Common myeloid progenitor, CD34-positive (primary cell): Measurements from ENCODE around the gene EEFSEC.

Source experiments
- CTCF ChIA-PET: fragments of 350-600 bp; sonication (Branson Sonifier 250); formaldehyde crosslinking; loops from one replicate; lab custom pipeline; 2021; ENCODE audit warnings: antibody characterized with exemption; lab: Charles Lee
- POLR2A ChIA-PET: fragments of 350-600 bp; sonication (Branson Sonifier 250); formaldehyde crosslinking; loops from one replicate; lab custom pipeline; 2021; ENCODE audit warnings: antibody characterized with exemption; lab: Charles Lee
- DNase-seq, 3 donors: peaks; one replicate each; pipeline versions ENCODE4 v3.0.0 to v3.0.0-alpha.2; 2013
- H3K27ac ChIP-seq, 2 experiments: 1 replicate in 1 of 2; 2 replicates in 1 of 2; pipeline ENCODE4 v1.7.0; 2013; ENCODE audit warnings: inconsistent platforms in 2 of 2, low read length in 2 of 2, mild to moderate bottlenecking in 2 of 2, low read depth in 1 of 2, moderate library complexity in 1 of 2; ENCODE audit not compliant: severe bottlenecking in 2 of 2, insufficient read depth in 1 of 2, poor library complexity in 1 of 2
- H3K27me3 ChIP-seq, 5 experiments: replicated peaks in 2 of 5; 1 replicate in 3 of 5; 2 replicates in 2 of 5; pipeline versions ENCODE4 v1.6.1 to v1.7.0; 2013; ENCODE audit warnings: low read length in 4 of 5, mild to moderate bottlenecking in 2 of 5, moderate library complexity in 2 of 5, inconsistent platforms in 1 of 5; ENCODE audit not compliant: insufficient read depth in 5 of 5, control insufficient read depth in 4 of 5
- H3K36me3 ChIP-seq, 4 experiments: 1 replicate in 2 of 4; 2 replicates in 2 of 4; pipeline versions ENCODE4 v1.6.1 to v1.7.0; 2013; ENCODE audit warnings: low read length in 3 of 4, control low read depth in 1 of 4, mild to moderate bottlenecking in 1 of 4; ENCODE audit not compliant: control insufficient read depth in 4 of 4, insufficient read depth in 4 of 4
- H3K4me1 ChIP-seq, 4 experiments: 1 replicate in 3 of 4; 2 replicates in 1 of 4; pipeline versions ENCODE4 v1.6.1 to v1.7.1; 2013; ENCODE audit warnings: low read length in 3 of 4, mild to moderate bottlenecking in 3 of 4, control low read depth in 1 of 4, inconsistent platforms in 1 of 4, moderate library complexity in 1 of 4; ENCODE audit not compliant: control insufficient read depth in 4 of 4, insufficient read depth in 4 of 4; ENCODE audit errors: control extremely low read depth in 1 of 4
- H3K4me3 ChIP-seq, 7 experiments: 1 replicate in 4 of 7; 2 replicates in 3 of 7; pipeline versions ENCODE4 v1.5.1 to v1.7.0; 2013; ENCODE audit warnings: mild to moderate bottlenecking in 7 of 7, low read length in 6 of 7, moderate library complexity in 6 of 7, inconsistent platforms in 2 of 7, low read depth in 2 of 7, control low read depth in 1 of 7; ENCODE audit not compliant: insufficient read depth in 4 of 7, control insufficient read depth in 1 of 7; ENCODE audit errors: extremely low read depth in 1 of 7
- H3K9me3 ChIP-seq, 5 experiments: 1 replicate in 4 of 5; 2 replicates in 1 of 5; pipeline versions ENCODE4 v1.6.1 to v1.7.1; 2013; ENCODE audit warnings: low read length in 4 of 5, mild to moderate bottlenecking in 2 of 5, inconsistent platforms in 1 of 5, low read depth in 1 of 5, moderate library complexity in 1 of 5; ENCODE audit not compliant: control insufficient read depth in 4 of 5, insufficient read depth in 2 of 5; ENCODE audit errors: control extremely low read depth in 1 of 5
- WGBS: methylation state at CpG from one replicate; pipeline ENCODE4 v1.1.5; 2013; ENCODE audit not compliant: insufficient coverage; 5-methylcytosine and 5-hydroxymethylcytosine counted together

The EEFSEC gene

DNA sequence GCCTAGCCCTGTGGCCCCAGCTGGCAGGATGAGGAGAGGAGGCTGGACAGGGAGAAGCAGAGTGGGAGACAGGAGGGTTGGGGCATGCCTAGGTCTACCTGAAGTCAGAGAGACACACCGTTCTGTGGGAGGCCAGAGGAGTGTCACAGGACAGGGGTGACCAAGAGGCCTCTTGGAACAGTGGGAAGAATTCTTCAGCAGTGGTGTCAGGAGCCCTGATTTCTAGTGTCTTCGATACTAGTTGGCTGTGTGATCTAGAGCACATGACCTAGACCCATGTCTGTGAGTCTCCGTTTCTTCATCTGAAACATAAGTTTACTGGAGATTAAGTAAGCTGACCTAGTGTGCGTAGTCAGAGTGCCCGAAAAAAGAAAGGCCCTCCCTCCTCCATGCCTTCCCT is 92.2 kb downstream of the EEFSEC start:
- WGBS = 71% methylated on average over 4 of the region's 5 CpGs
- Histone ChIP-seq H3K36me3 (peaks cover 2 to 20% (median 9%) of the 10 kb centered on the region in 4 experiments), H3K27me3 (no peaks in the 10 kb centered on the region), H3K4me3 (no peak overlapping the region), H3K9me3 (no peaks in the 10 kb centered on the region), H3K27ac (no peak overlapping the region), H3K4me1 (peaks cover 0 to 2% (median 0%) of the 10 kb centered on the region in 4 experiments)
- no peak for DNase-seq
- ChIA-PET POLR2A (no interaction called here), CTCF (no interaction called here)

DNA sequence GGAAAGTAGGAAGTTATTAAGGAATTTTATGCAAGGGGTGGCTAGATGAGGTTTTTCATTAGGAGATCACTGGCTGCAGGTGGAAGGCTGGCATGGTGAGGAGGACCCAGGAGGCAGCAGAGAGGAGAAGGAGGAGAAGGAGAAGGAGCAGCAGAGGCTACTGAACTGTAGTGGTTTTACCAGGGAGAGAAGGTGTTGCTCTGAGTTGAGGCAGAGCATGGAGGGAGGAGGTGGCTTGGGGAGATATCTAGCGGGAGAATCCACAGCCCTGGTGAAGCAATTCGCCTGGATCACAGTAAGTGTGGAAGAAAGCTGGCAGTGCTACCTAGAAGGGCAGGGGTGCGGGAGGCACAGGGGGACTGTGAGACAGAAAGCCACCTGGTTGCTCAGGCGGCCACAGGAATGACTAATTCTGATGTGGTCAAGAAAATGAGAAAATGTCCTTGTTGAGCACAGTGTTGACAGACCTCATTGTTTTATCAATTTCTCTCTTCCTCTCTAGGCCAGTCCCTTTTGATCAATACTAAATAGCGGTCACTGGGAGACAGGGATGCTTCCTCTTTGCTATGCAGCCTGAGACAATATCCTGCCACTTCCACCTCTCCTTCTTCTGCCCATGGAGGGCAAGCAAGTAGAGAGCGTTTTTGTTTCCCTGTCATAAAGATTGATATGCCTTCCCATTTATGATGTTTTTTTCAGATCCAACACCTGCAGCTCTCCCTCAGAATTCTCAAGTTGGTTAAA is 94.6 kb downstream of the EEFSEC start:
- WGBS = 80% methylated on average over 6 of the region's 6 CpGs
- peaks cover 2 to 22% (median 10%) of the 10 kb centered on the region in 4 experiments for H3K36me3 ChIP-seq
- no peak overlapping the region for H3K27ac ChIP-seq
- no peak for DNase-seq
- H3K9me3 ChIP-seq = no peaks in the 10 kb centered on the region
- H3K4me3 ChIP-seq = no peak overlapping the region
- no peaks in the 10 kb centered on the region for H3K4me1 ChIP-seq
- ChIA-PET CTCF (no interaction called here), POLR2A (no interaction called here)
- no peaks in the 10 kb centered on the region for H3K27me3 ChIP-seq

GRCh38 chr3:128252083-128252482 is 98.8 kb downstream of the EEFSEC start:
- H3K27me3 ChIP-seq = no peaks in the 10 kb centered on the region
- no peak for DNase-seq
- POLR2A ChIA-PET = no interaction called here
- H3K36me3 ChIP-seq = peaks cover 0 to 16% (median 8%) of the 10 kb centered on the region in 4 experiments
- no peaks in the 10 kb centered on the region for H3K9me3 ChIP-seq
- CTCF ChIA-PET = interaction anchor here (1.2 to 1.5 kb wide), 2 partner anchors 13 to 69 kb away, joined by 4 read pairs; no protein-coding TSS in a partner anchor
- 94% methylated on average over 2 of the region's 3 CpGs for WGBS
- no peak overlapping the region for H3K4me3 ChIP-seq
- H3K4me1 ChIP-seq = no peaks in the 10 kb centered on the region
- no peak overlapping the region for H3K27ac ChIP-seq

- ChIA-PET CTCF (interaction anchor here (0.7 to 1.5 kb wide), 6 partner anchors 12 to 68 kb away, joined by 3 to 4 read pairs (median 3); no protein-coding TSS in a partner anchor), POLR2A (no interaction called here)
- no peak for DNase-seq
- peaks cover 0 to 3% (median 0%) of the 10 kb centered on the region in 5 experiments for H3K9me3 ChIP-seq
- no peak overlapping the region for H3K27ac ChIP-seq
- whole genome bisulfite sequencing = 98% methylated on average over 5 of the region's 7 CpGs
- H3K27me3 ChIP-seq = no peaks in the 10 kb centered on the region
- H3K4me1 ChIP-seq = no peaks in the 10 kb centered on the region
- H3K4me3 ChIP-seq = no peak overlapping the region
- peaks cover 0 to 5% (median 2%) of the 10 kb centered on the region in 4 experiments for H3K36me3 ChIP-seq
Measured at GRCh38 chr3:128253150-128253549, 99.9 kb downstream of the EEFSEC start.

DNA sequence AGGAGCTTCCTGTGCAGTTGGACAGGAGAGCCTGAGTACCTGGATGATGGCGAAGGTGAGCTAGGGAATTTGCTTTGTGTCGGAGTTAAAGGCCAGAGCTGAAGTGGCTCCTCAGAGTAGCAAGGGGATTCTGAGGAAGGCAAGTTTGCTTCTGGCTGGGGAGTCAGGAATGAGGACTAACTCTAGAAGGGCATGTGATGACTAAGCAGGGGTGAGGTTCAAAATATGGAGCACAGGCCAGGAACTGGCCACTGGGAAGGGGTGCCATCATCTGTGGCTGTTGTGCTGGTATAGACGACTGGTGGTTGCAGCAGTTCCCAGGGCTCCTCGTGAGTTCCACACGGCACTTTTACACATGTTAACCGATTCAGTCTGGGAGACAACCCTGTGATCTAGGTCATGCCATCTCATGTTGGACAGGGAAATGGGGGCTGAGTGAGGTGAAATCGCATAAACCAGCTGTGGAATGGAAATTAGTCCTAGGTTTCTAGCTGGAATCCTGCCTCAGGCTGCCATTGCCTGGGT is 100.8 kb downstream of the EEFSEC start:
- ChIA-PET POLR2A (no interaction called here), CTCF (interaction anchor here (1.5 kb wide), 1 partner anchor 18 kb away, joined by 3 read pairs; no protein-coding TSS in a partner anchor)
- DNase-seq = no peak
- peaks cover 0 to 7% (median 5%) of the 10 kb centered on the region in 5 experiments for H3K9me3 ChIP-seq
- H3K36me3 ChIP-seq = peaks cover 0 to 11% (median 5%) of the 10 kb centered on the region in 4 experiments
- 98% methylated on average over 6 of the region's 7 CpGs for WGBS
- H3K27me3 ChIP-seq = no peaks in the 10 kb centered on the region
- H3K4me3 ChIP-seq = no peak overlapping the region
- no peaks in the 10 kb centered on the region for H3K4me1 ChIP-seq
- H3K27ac ChIP-seq = no peak overlapping the region

- POLR2A ChIA-PET = no interaction called here
- H3K27me3 ChIP-seq = no peaks in the 10 kb centered on the region
Measured at GRCh38 chr3:128254967-128255366, 101.7 kb downstream of the EEFSEC start.

DNA sequence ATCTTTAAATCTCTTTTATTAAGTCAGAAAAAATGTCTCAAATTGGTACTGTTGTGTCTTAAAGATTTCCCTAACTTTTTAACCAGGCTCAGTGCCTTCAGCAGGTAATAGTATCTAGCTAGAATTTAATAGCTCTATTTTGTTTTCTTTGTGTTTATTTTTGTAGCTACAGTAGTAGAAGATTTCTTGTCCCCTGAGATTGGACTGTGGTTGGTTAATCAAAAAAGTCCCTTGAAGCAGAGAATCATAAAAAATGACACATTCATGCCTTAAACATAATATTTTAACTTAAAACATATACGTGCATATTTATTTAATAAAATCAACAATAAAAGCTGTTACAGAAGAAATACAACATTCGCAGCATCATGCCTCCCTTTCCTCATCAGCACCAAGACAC is 102.8 kb downstream of the EEFSEC start:
- H3K27me3 ChIP-seq = no peaks in the 10 kb centered on the region
- H3K4me3 ChIP-seq = no peak overlapping the region
- 100% methylated on average over 2 of the region's 2 CpGs for WGBS
- peaks cover 4 to 24% (median 9%) of the 10 kb centered on the region in 4 experiments for H3K36me3 ChIP-seq
- POLR2A ChIA-PET = no interaction called here
- DNase-seq = no peak
- H3K9me3 ChIP-seq = peaks cover 6 to 26% (median 11%) of the 10 kb centered on the region in 5 experiments
- CTCF ChIA-PET = interaction anchor here (1.4 kb wide), 1 partner anchor 17 kb away, joined by 6 read pairs; no protein-coding TSS in a partner anchor
- no peaks in the 10 kb centered on the region for H3K4me1 ChIP-seq
- no peak overlapping the region for H3K27ac ChIP-seq

More at GRCh38 chr3:128254967-128255366, 101.7 kb downstream of the EEFSEC start:
- no peak overlapping the region for H3K4me3 ChIP-seq
- no peaks in the 10 kb centered on the region for H3K4me1 ChIP-seq
- CTCF ChIA-PET = no interaction called here
- WGBS = 97% methylated on average over 5 of the region's 5 CpGs
- peaks cover 0 to 17% (median 5%) of the 10 kb centered on the region in 4 experiments for H3K36me3 ChIP-seq
- H3K9me3 ChIP-seq = peaks cover 0 to 15% (median 6%) of the 10 kb centered on the region in 5 experiments
- H3K27ac ChIP-seq = no peak overlapping the region
- no peak for DNase-seq
